ENCODE results near the gene GUF1.

Gene GUF1

DNA sequence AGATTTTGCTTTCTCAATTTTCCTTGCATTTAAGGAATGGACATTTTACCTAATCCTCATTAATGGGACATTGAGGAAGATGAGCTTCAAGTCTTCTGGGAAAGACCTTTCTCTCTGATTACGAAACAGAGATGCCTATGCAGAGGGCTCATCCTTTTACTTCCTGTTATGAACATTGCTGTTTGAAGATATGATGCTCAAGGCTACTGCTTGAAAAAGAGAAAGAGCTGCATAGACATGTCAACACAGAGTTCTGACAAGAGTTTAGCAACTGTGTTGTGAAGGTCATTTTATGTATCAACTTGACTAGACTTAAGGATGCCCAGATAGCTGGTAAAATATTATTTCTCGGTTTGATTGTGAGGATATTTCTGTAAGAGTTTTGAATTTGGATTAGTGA is 62.0 kb downstream of the GUF1 start:
- TF ChIP-seq SPI1 (IDR thresholded peaks at IDR 0.05; ENCODE audit: borderline replicate concordance, low read depth) (no peak), POLR2AphosphoS5 (IDR thresholded peaks at IDR 0.05; ENCODE audit: low read depth) (no peak), GABPA (IDR thresholded peaks at IDR 0.05; ENCODE audit: low read depth) (no peak)
- TF ChIP-seq, protein P1, sequence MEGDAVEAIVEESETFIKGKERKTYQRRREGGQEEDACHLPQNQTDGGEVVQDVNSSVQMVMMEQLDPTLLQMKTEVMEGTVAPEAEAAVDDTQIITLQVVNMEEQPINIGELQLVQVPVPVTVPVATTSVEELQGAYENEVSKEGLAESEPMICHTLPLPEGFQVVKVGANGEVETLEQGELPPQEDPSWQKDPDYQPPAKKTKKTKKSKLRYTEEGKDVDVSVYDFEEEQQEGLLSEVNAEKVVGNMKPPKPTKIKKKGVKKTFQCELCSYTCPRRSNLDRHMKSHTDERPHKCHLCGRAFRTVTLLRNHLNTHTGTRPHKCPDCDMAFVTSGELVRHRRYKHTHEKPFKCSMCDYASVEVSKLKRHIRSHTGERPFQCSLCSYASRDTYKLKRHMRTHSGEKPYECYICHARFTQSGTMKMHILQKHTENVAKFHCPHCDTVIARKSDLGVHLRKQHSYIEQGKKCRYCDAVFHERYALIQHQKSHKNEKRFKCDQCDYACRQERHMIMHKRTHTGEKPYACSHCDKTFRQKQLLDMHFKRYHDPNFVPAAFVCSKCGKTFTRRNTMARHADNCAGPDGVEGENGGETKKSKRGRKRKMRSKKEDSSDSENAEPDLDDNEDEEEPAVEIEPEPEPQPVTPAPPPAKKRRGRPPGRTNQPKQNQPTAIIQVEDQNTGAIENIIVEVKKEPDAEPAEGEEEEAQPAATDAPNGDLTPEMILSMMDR (IDR thresholded peaks at IDR 0.05; ENCODE audit: insufficient read depth, low read length): no peak
- TF ChIP-seq, protein P2, sequence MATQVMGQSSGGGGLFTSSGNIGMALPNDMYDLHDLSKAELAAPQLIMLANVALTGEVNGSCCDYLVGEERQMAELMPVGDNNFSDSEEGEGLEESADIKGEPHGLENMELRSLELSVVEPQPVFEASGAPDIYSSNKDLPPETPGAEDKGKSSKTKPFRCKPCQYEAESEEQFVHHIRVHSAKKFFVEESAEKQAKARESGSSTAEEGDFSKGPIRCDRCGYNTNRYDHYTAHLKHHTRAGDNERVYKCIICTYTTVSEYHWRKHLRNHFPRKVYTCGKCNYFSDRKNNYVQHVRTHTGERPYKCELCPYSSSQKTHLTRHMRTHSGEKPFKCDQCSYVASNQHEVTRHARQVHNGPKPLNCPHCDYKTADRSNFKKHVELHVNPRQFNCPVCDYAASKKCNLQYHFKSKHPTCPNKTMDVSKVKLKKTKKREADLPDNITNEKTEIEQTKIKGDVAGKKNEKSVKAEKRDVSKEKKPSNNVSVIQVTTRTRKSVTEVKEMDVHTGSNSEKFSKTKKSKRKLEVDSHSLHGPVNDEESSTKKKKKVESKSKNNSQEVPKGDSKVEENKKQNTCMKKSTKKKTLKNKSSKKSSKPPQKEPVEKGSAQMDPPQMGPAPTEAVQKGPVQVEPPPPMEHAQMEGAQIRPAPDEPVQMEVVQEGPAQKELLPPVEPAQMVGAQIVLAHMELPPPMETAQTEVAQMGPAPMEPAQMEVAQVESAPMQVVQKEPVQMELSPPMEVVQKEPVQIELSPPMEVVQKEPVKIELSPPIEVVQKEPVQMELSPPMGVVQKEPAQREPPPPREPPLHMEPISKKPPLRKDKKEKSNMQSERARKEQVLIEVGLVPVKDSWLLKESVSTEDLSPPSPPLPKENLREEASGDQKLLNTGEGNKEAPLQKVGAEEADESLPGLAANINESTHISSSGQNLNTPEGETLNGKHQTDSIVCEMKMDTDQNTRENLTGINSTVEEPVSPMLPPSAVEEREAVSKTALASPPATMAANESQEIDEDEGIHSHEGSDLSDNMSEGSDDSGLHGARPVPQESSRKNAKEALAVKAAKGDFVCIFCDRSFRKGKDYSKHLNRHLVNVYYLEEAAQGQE (IDR thresholded peaks at IDR 0.05; ENCODE audit: insufficient replicate concordance, low read depth): no peak
- Histone ChIP-seq H3K27me3 (ENCODE audit: insufficient read depth, poor library complexity, severe bottlenecking) (peaks cover 3% of the 10 kb centered on the region), H3K4me3 (replicated peaks; ENCODE audit: insufficient read depth, low read length) (no peak overlapping the region), H3K27ac (replicated peaks) (no peak overlapping the region)
- DNase-seq (ENCODE audit: low read depth in 1 of 2, low spot score in 1 of 2): no peak
